Astrocyte (in vitro differentiated cells and primary cell): ENCODE measurements around the gene OSTF1.

Source experiments
- EZH2 ChIP-seq: IDR thresholded peaks from 2 replicates; pipeline ENCODE4 v1.6.1; 2012; ENCODE audit warnings: mild to moderate bottlenecking, low read length, inconsistent platforms; ENCODE audit not compliant: insufficient read depth
- TF ChIP-seq, protein P1 (sequence below): IDR thresholded peaks from 2 replicates; pipeline ENCODE4 v1.5.1; 2011; ENCODE audit warnings: low read depth, mild to moderate bottlenecking, inconsistent platforms, low read length, moderate library complexity; ENCODE audit not compliant: insufficient read depth

DNA sequence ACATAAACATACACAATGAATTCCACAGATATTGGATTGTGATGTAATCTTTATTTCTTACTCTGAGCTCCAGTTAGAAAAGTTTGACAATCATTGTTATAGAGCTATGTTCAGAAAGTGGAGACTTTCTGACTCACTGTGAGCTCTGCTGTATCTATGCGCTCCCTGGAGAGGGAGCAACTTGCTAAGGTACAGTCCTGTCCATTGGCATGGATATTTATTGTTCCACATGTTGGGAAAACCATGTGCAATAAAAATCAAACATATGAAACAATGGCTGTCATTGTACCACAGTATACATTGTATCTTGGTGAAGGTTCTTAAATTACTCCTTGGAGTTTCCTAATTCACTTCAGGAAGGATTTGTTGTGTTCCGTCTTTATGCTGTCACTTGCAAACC, 27.1 kb upstream of the OSTF1 start:
- TF ChIP-seq, protein P1, sequence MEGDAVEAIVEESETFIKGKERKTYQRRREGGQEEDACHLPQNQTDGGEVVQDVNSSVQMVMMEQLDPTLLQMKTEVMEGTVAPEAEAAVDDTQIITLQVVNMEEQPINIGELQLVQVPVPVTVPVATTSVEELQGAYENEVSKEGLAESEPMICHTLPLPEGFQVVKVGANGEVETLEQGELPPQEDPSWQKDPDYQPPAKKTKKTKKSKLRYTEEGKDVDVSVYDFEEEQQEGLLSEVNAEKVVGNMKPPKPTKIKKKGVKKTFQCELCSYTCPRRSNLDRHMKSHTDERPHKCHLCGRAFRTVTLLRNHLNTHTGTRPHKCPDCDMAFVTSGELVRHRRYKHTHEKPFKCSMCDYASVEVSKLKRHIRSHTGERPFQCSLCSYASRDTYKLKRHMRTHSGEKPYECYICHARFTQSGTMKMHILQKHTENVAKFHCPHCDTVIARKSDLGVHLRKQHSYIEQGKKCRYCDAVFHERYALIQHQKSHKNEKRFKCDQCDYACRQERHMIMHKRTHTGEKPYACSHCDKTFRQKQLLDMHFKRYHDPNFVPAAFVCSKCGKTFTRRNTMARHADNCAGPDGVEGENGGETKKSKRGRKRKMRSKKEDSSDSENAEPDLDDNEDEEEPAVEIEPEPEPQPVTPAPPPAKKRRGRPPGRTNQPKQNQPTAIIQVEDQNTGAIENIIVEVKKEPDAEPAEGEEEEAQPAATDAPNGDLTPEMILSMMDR: no peak
- no peak for TF ChIP-seq EZH2
